Activated CD4-positive, alpha-beta T cell treated with anti-CD3 and anti-CD28 coated beads, Interleukin-2, amount 10 ng/mL, durations not matched to agents 24 days and 14 days (primary cell): ENCODE measurements around the gene OTUD7B. TPM values are rescaled to one million over a fixed set of nuclear protein-coding genes. Genes with fewer than 3 reads are reported as not detected.

Source experiments
- DNase-seq: peaks from one replicate; pipeline ENCODE4 v3.0.0; 2022
- H3K27ac Mint-ChIP-seq: one replicate; pipeline ENCODE4 v1.8.0; 2022; ENCODE audit warnings: mild to moderate bottlenecking, mixed read lengths
- H3K27me3 Mint-ChIP-seq: one replicate; pipeline ENCODE4 v1.8.0; 2022; ENCODE audit warnings: mixed read lengths
- H3K36me3 Mint-ChIP-seq: one replicate; pipeline ENCODE4 v1.8.0; 2022; ENCODE audit warnings: low read depth, mild to moderate bottlenecking, mixed read lengths
- H3K4me1 Mint-ChIP-seq: one replicate; pipeline ENCODE4 v1.8.0; 2021; ENCODE audit warnings: mixed read lengths
- H3K4me3 Mint-ChIP-seq: one replicate; pipeline ENCODE4 v1.8.0; 2022; ENCODE audit warnings: mild to moderate bottlenecking, moderate library complexity, mixed read lengths
- H3K9me3 Mint-ChIP-seq: one replicate; pipeline ENCODE4 v1.8.0; 2021; ENCODE audit warnings: mixed read lengths
- intact Hi-C: fragments of 100-400 bp; cut with micrococcal nuclease; formaldehyde crosslinking; loops from one replicate; pipeline ENCODE4 v1.15.1; 2023
- total RNA-seq: library from RNA; stranded (reverse); gene quantifications from 2 replicates; pipeline ENCODE4 v1.2.3, GENCODE V29; 2022

The OTUD7B gene
- total RNA-seq, 1 donor from 2014 or later = 36.1 TPM

- no peak overlapping the region for H3K27ac Mint-ChIP-seq
- peaks cover 24% of the 10 kb centered on the region for H3K36me3 Mint-ChIP-seq
- intact Hi-C loops = no loop called here
- no peaks in the 10 kb centered on the region for H3K9me3 Mint-ChIP-seq
- no peak overlapping the region for H3K4me3 Mint-ChIP-seq
- DNase-seq = no peak
- no peaks in the 10 kb centered on the region for H3K27me3 Mint-ChIP-seq
- H3K4me1 Mint-ChIP-seq = peaks cover 31% of the 10 kb centered on the region
Observed at GRCh38 chr1:149993181-149993580, 17.3 kb downstream of the OTUD7B start.

DNA sequence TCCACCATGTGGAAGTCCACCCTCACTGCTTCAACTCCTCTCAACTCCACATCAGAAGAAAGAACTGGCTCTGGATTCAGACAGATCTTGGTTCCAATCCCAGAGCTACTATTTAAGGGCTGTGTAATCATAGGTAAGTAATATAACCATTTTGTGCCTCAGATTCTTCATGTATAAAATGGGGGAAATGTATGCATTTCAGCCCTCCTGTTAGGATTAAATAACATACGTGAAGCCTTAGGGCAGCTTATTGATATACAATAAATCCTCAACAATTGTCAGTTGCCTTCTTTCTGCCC lies 23.3 kb downstream of the OTUD7B start:
- H3K9me3 Mint-ChIP-seq = no peaks in the 10 kb centered on the region
- H3K4me3 Mint-ChIP-seq = no peak overlapping the region
- H3K27me3 Mint-ChIP-seq = no peaks in the 10 kb centered on the region

DNA sequence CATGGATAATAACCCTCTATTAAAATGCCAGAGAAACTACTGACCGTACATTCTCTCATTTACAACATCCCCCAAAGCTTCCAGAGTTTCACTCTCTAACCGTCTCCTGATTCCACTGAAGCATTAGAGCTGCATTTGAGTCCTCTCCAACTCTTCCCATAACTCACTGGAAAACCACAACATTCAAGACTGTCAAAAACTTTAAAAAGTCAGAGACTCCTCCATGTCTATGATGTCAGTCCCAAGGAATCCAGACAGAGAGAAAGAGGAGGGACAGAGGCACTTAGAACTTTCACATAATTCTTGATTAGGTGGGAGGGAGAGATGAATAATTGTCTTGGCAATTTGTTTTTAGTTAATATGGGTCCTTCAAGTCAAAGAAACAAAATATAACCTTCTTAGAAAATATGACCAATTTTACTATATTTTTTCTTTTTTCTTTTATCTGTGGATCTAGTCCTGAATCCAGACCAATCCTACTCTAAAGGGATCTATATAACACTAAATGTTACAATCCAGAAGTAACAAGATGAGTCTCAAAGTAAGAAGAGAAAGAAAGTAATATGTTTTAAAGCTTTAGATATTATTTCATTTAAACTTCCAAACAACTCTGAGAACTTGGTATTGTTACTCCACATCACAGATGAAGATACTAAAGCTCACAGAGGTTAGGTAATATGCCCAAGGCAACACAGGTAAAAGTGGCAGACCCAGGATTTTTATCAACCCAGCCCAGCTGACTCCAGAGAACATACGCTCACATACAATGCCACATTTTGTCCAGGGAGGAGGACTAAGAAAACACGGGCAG lies 23.8 kb downstream of the OTUD7B start:
- intact Hi-C loops = no loop called here
- no peak for DNase-seq
- Mint-ChIP-seq H3K27ac (no peak overlapping the region), H3K36me3 (peaks cover 27% of the 10 kb centered on the region), H3K4me1 (peaks cover 17% of the 10 kb centered on the region), H3K9me3 (no peaks in the 10 kb centered on the region), H3K27me3 (no peaks in the 10 kb centered on the region), H3K4me3 (no peak overlapping the region)

More for the DNA sequence above, 23.3 kb downstream of the OTUD7B start:
- H3K27ac Mint-ChIP-seq = no peak overlapping the region
- intact Hi-C loops = no loop called here
- peaks cover 27% of the 10 kb centered on the region for H3K36me3 Mint-ChIP-seq
- peaks cover 18% of the 10 kb centered on the region for H3K4me1 Mint-ChIP-seq
- no peak for DNase-seq

DNA sequence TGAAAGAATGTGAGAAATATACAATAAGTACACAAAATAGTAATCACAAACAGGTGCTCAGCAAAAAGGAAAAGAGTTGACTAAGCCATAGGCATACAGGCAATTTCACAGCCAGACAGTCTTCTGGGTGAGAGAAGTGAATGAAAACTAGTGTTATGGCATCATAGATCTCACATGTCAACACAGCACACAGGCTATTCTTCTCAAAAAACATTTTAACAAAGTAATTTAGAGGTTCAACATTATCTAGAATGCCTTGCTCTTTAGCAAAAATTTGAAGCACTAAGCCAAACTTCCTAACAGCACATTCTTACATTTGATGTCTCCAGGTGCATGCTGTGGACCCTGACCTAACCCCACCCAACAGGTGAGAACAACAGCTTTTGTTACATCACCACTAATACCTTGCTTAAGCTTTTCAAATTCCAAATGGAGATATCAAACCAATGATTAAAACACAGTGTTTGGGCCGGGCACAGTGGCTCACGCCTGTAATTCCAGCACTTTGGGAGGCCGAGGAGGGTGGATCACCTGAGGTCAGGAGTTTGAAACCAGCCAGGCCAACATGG lies 30.5 kb downstream of the OTUD7B start:
- Mint-ChIP-seq H3K27me3 (no peaks in the 10 kb centered on the region), H3K27ac (no peak overlapping the region), H3K4me3 (no peak overlapping the region), H3K36me3 (peaks cover 28% of the 10 kb centered on the region), H3K4me1 (peaks cover 32% of the 10 kb centered on the region), H3K9me3 (no peaks in the 10 kb centered on the region)
- DNase-seq = no peak
- intact Hi-C loops = no loop called here

DNA sequence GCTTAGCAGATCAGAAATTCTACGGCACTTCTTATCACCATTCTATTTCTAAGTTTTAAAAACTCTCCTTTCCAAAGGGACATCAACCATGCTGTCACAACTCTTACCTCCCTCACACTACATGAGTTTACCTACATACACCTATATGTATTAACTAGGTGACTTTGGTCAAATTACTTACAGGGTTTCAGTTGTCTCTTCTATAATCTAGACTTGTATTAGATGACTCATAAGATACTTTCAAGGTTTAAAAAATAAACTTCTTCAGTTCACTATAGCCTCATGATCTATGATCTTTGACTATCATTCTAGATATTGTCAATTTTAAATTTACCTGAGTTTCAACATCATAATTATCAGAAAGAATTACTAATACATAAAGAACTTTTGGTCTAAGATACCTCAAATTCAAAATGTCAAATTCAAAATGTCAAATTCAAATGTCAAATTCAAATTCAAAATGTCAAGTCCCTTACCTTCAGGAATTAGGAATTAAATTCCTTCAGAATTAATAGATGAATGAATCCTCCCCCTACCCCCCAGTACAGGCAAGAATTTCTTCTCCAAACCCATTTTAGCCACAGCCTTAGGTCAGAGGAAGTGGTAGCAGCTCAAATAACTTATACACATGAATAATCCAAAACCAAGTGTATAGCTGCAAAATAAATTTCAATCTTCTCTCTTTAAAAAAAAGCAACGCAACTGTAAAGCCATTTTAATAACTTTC lies 31.1 kb downstream of the OTUD7B start:
- H3K27ac Mint-ChIP-seq = no peak overlapping the region
- no peak overlapping the region for H3K4me3 Mint-ChIP-seq
- intact Hi-C loops = no loop called here
- peaks cover 28% of the 10 kb centered on the region for H3K4me1 Mint-ChIP-seq
- H3K27me3 Mint-ChIP-seq = no peaks in the 10 kb centered on the region
- no peaks in the 10 kb centered on the region for H3K9me3 Mint-ChIP-seq
- peaks cover 28% of the 10 kb centered on the region for H3K36me3 Mint-ChIP-seq
- no peak for DNase-seq

DNA sequence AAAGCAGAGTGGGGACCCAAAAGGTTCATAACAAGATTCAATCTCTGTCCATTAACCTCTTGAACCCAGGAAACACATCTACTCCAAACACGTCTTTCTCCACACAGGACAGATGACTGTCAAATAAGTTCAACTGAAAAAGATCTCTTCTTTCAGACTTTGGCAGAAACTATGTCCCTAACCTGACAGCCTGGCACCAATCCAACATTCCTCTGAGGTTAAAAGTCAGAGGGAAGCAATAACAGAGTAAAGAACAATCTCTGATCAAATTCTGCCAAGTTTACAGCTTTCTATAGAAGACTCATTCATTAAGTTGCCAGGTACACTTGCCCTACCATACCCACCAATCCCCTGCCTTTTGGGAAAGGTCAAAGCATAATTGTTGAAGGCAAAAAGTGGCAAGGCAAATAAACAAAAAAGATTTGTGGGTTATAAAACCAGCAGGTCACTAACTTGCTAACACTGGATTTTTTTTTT lies 31.9 kb downstream of the OTUD7B start:
- Mint-ChIP-seq H3K4me1 (peaks cover 23% of the 10 kb centered on the region), H3K27ac (no peak overlapping the region), H3K4me3 (no peak overlapping the region), H3K36me3 (peaks cover 32% of the 10 kb centered on the region), H3K9me3 (no peaks in the 10 kb centered on the region), H3K27me3 (no peaks in the 10 kb centered on the region)
- intact Hi-C loops = no loop called here
- DNase-seq = no peak

DNA sequence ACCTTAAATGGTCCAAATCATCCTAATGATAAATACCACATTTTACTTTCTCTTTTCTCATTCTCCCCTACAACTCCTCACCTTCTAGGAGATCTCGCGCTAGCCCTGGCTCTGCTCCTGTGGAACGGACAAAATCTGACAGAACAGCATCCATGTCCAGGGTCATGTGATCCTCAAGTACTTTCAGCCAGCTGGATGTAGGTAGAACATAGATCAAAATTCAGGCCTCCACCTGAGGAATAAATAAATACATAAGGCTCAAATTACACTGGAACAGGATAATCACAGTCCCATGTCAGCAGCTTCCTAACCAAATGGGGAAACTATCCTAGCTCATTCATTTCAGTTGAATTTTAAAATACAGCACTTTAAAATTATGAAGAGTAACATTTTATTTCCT lies 33.2 kb downstream of the OTUD7B start:
- no peak overlapping the region for H3K27ac Mint-ChIP-seq
- no peaks in the 10 kb centered on the region for H3K9me3 Mint-ChIP-seq
- peaks cover 39% of the 10 kb centered on the region for H3K36me3 Mint-ChIP-seq
- intact Hi-C loops = no loop called here
- DNase-seq = no peak
- peaks cover 23% of the 10 kb centered on the region for H3K4me1 Mint-ChIP-seq
- H3K27me3 Mint-ChIP-seq = no peaks in the 10 kb centered on the region
- H3K4me3 Mint-ChIP-seq = no peak overlapping the region

GRCh38 chr1:149972547-149972946 lies 38.0 kb downstream of the OTUD7B start:
- H3K9me3 Mint-ChIP-seq = no peaks in the 10 kb centered on the region
- H3K27ac Mint-ChIP-seq = no peak overlapping the region
- no peaks in the 10 kb centered on the region for H3K27me3 Mint-ChIP-seq
- H3K4me1 Mint-ChIP-seq = peaks cover 2% of the 10 kb centered on the region
- intact Hi-C loops = no loop called here
- no peak overlapping the region for H3K4me3 Mint-ChIP-seq
- DNase-seq = no peak
- H3K36me3 Mint-ChIP-seq = peaks cover 54% of the 10 kb centered on the region

GRCh38 chr1:149967646-149968045 lies 42.9 kb downstream of the OTUD7B start:
- no peak for DNase-seq
- Mint-ChIP-seq H3K36me3 (peaks cover 53% of the 10 kb centered on the region), H3K27ac (no peak overlapping the region), H3K4me1 (peaks cover 6% of the 10 kb centered on the region), H3K27me3 (no peaks in the 10 kb centered on the region), H3K4me3 (no peak overlapping the region), H3K9me3 (no peaks in the 10 kb centered on the region)
- intact Hi-C loops = loop anchor here (10.0 kb wide), 1 partner anchor 197 kb away; no protein-coding TSS in a partner anchor

GRCh38 chr1:149967041-149967440 lies 43.5 kb downstream of the OTUD7B start:
- Mint-ChIP-seq H3K36me3 (peaks cover 49% of the 10 kb centered on the region), H3K4me3 (no peak overlapping the region), H3K27ac (no peak overlapping the region), H3K27me3 (no peaks in the 10 kb centered on the region), H3K9me3 (no peaks in the 10 kb centered on the region), H3K4me1 (peaks cover 12% of the 10 kb centered on the region)
- DNase-seq = no peak
- intact Hi-C loops = loop anchor here (10.0 kb wide), 1 partner anchor 198 kb away; no protein-coding TSS in a partner anchor

DNA sequence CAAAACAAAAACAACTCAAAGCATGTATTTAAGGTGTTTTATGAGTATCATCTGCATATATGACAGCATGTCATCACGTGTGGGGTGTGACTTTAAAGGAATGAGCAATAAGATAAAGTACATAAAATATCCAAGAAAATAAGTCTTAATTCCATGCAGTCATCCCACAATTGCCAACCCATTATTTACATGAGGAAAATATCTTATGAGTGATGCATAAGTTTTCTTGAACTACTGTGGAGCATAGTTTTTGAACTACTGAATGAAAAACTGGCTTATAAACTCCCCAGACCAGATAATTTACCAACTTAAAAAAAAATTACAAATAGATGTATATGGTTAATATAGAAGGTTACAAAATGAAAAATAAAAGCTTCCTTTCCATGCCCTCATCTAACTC lies 44.1 kb downstream of the OTUD7B start:
- H3K4me3 Mint-ChIP-seq = no peak overlapping the region
- intact Hi-C loops = loop anchor here (10.0 kb wide), 1 partner anchor 198 kb away; no protein-coding TSS in a partner anchor
- H3K9me3 Mint-ChIP-seq = no peaks in the 10 kb centered on the region
- no peak overlapping the region for H3K27ac Mint-ChIP-seq
- H3K4me1 Mint-ChIP-seq = peaks cover 18% of the 10 kb centered on the region
- H3K27me3 Mint-ChIP-seq = no peaks in the 10 kb centered on the region
- H3K36me3 Mint-ChIP-seq = peaks cover 49% of the 10 kb centered on the region
- DNase-seq = no peak

GRCh38 chr1:149965440-149965839 lies 45.1 kb downstream of the OTUD7B start:
- intact Hi-C loops = loop anchor here (10.0 kb wide), 1 partner anchor 199 kb away; no protein-coding TSS in a partner anchor

GRCh38 chr1:149963358-149963757 lies 47.2 kb downstream of the OTUD7B start:
- H3K4me1 Mint-ChIP-seq = peaks cover 18% of the 10 kb centered on the region
- H3K4me3 Mint-ChIP-seq = no peak overlapping the region
- no peak overlapping the region for H3K27ac Mint-ChIP-seq
- H3K9me3 Mint-ChIP-seq = no peaks in the 10 kb centered on the region
- intact Hi-C loops = loop anchor here (5.0 to 10.0 kb wide), 2 partner anchors 34 to 201 kb away; no protein-coding TSS in a partner anchor
- H3K36me3 Mint-ChIP-seq = peaks cover 53% of the 10 kb centered on the region
- no peak for DNase-seq
- no peaks in the 10 kb centered on the region for H3K27me3 Mint-ChIP-seq

More at GRCh38 chr1:149965440-149965839, 45.1 kb downstream of the OTUD7B start:
- Mint-ChIP-seq H3K4me1 (peaks cover 18% of the 10 kb centered on the region), H3K36me3 (peaks cover 46% of the 10 kb centered on the region), H3K9me3 (no peaks in the 10 kb centered on the region), H3K27ac (peak overlapping the region; percentile 10), H3K4me3 (no peak overlapping the region), H3K27me3 (no peaks in the 10 kb centered on the region)
- no peak for DNase-seq

- intact Hi-C loops = loop anchor here (1.0 to 10.0 kb wide), 3 partner anchors 35 to 202 kb away; no protein-coding TSS in a partner anchor
- Mint-ChIP-seq H3K4me3 (no peak overlapping the region), H3K27ac (no peak overlapping the region), H3K36me3 (peaks cover 54% of the 10 kb centered on the region), H3K4me1 (peaks cover 18% of the 10 kb centered on the region), H3K27me3 (no peaks in the 10 kb centered on the region), H3K9me3 (no peaks in the 10 kb centered on the region)
- no peak for DNase-seq
Observed at GRCh38 chr1:149962736-149963135, 47.8 kb downstream of the OTUD7B start.
